ENCODE data around the gene SLIT3.

- no peak for TF ChIP-seq EZH2 (IDR thresholded peaks at IDR 0.05; ENCODE audit: low read depth)
- no peak for TF ChIP-seq CTCF (conservative IDR thresholded peaks at IDR 0.05)
These were observed 349.6 kb downstream of the SLIT3 start for GRCh38 chr5:168951356-168951755.

Data from PC-9 (cell line).